HG03097 (cell line): ENCODE results near the gene MRPL28.
"Not testable (repeated sequence)": the region's sequence is repeated elsewhere in the genome, so short reads cannot be mapped to it uniquely, and the experiment has no call there.

Experiments used
- ATAC-seq: cut with Tn5 transposase; IDR thresholded peaks from one replicate; pipeline ENCODE4 v1.9.1; 2021; ENCODE audit not compliant: unreplicated experiment, low FRiP score

Gene MRPL28

DNA sequence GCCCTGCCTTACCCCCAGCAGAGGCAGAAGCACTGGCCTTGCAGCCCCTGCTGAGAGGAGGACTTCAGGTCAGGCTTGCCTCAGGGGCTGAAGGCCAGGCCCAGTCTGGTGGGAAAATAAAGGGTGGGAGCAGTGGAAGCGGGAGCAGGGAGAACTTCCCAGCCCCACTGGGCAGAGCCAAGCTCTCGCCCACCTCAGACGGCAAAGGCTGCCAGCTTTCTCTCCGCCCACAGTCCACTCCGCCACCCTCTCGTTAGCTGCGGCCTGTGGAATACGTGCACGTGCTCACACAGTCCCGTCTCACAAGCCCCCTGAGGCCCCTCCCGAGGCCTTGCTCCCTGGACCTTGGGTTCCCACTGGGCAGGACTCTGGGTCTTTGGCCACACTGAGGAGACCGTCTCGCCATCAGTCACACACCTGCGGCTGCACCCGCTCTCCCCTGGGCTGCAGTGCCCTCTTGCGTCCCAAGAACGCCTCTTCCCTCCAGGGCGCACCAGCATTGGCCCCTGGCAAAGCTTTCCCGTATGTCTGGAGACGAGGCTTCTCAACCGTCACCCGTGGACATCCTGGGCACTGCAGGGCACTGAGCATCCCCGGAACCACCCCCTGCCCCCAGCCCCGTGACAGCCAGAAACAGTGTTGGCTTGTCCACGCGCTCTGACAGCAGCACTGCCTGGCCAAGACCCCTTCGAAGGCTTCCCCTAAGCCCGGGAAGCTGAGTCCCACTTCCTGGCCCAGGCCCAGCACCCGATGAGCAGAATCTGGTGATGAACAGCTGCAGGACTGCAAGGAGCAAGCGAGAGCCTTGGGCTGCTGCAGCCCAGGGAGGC, 8.3 kb downstream of the MRPL28 start:
- no peak for ATAC-seq

DNA sequence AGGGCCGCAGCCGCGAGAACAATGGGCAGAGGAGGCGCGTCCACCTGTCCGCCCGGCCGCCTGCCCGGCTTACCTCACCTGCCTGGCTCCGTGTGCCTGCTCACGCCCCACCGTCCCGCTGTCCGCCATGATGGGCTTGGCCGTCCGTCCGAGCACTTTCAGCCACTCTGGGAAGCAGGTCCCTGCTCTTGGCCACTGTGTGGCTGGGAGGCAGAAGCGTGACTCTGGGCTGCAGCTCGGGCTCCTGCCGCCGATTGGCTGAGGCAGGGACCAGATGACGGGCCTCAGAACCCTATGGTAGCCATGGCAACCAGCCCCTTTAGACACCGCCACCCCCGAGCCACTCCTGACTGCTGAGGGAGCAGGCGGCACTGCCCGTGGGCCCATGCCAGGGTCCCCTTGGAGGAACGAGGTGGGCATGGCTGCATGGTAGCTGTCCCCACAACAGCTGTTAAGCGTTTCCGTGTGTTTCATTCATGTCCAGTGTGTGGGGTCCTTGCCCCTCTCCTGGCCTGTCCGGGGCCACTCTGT, 8.9 kb downstream of the MRPL28 start:
- ATAC-seq, result no peak

DNA sequence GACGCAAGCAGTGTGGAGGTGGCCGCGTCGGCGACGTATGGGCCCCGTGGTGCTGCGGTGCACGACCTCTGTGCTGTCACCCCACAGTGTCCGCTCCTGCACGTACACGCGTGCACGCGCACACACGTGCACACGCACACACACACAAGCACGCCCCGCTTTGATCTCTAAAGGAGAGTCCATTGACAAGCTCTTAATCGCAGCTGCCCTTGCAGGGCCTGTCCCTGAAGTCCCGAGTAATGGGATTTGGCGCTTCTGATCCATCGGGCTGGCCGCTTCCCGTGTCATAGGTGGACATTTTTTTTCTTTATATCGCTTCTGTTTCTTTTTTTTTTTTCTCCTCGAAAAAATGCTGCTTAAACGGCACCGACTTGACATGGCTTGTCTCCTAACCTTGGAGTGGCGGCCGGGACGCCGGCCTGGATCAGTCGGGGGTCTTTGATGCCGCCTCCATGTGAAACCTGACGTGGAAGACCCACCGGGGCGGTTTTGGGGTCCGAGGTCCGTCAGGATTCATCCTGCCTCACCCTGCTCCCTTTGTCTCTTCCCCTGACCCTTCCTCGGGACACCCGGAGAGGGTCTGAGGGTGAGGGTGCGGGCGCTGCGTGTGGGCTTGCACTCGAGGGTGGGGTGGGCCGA, 9.5 kb downstream of the MRPL28 start:
- ATAC-seq, result no peak

DNA sequence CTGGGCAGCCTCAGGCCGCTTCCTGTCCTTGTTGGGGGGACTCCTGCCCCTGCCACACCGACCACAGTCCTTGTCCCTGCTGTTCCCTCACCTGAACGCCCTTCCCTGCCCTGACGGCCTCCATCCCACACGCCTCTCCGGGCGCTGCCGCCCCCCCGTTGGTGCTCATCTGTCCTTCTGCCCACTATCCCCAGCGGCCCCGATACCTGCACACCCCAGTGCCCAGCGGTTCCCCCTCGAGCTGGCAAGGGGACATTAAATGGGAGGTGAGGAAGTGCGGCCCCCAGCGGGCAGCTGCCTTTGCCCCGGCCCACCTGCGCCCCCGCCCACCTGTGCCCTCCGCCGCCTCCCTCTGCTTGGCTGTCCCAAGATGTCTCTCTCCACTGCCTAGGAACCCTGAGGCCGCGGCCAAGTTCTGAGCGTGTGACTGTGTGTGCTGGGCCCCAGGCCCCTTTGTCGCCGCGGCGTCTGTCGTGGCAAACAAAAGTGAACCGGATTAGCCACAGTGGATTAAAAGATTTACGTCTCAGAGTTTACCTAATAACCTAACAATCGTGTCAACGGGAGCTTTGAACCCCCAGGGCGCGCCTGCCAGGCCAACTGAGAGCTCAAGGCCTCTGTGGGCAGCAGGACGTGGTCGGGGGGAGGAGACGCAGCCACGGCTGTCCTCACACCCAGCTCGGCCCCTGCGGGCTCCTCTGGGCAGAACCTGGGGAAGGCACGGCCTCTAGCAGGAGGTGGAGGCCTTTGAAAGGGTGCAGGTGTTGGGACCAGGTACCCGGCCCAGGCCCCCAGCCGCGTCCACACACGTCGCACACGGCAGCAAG, 10.3 kb downstream of the MRPL28 start:
- ATAC-seq, result no peak

DNA sequence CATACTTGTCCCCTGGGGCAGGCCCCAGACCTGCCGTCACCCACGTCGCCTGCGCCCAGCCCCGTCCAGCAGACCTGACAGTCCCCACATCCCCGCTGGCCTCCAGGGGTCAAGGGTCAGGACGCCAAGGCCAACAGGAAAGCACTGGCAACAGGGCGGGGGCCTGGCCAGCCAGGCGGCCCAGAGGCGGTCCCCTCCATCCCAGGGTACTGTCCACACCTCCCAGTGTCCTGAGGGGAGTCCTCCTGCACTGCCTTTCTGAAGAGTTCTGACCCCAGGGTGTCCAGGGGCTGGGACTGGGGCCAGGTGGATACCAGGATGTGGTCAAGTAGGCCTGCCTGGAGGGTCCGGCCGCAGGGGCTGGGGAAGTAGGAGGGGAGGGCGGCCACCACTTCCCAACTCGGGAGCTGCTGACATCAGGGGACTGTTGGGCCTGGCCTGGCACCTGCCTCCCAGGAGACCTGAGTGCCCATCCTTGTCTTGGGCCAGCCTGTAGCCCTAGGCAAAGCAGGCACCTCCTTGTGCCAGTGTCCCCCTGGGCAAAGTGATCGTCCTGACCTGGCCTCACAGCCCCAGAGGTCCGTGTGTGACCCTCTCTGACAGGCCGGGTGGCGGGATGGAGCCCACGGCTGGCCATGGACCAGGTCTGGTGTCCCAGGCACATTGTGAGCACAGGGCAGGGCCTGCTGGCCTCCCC, 11.1 kb downstream of the MRPL28 start:
- ATAC-seq, result no peak

DNA sequence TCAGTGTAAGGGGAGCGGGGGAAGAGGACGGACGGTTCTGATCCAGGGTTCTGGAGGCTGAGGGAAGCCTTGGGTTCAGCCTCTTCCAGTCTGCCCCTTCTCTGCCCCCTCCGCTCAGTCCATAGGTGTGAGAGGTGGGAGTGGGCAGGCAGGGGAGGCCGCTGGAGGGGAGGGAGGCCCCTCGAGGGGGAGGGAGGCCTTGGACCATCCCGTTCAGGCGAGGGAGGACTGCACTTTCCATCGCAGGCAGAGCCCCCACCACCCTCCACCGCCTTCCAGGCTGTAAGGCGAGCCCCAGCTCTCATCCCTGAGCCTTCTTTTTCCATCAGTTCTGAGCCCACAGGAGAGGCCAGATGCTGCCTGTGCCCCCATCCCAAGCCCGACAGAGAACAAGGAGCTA, 13.6 kb downstream of the MRPL28 start:
- ATAC-seq, result no peak

DNA sequence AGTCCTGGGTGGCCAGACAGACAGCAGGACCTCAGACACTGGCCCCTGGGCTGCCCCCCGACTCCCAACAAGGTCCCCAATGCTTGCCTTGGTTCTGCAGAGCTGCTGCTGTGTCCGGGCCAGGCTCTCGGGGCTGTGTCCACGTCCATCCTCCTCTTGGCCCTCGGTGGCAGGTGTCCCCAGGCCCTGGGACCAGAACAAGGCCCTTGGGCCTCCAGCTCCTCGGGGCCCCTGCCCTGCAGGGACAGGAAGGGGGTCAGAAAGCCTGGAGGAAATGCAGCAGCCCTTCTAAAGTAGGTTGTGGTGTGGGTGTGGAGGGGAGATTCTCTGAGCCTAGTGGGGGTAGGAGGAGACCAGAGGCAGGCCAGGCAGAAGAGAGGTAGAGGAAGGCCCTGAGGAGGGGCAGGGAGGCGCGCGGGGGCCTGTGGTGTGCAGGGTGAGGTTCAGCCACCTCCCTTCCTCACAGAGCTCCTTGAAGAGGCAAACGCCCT, 15.3 kb downstream of the MRPL28 start:
- no peak for ATAC-seq

DNA sequence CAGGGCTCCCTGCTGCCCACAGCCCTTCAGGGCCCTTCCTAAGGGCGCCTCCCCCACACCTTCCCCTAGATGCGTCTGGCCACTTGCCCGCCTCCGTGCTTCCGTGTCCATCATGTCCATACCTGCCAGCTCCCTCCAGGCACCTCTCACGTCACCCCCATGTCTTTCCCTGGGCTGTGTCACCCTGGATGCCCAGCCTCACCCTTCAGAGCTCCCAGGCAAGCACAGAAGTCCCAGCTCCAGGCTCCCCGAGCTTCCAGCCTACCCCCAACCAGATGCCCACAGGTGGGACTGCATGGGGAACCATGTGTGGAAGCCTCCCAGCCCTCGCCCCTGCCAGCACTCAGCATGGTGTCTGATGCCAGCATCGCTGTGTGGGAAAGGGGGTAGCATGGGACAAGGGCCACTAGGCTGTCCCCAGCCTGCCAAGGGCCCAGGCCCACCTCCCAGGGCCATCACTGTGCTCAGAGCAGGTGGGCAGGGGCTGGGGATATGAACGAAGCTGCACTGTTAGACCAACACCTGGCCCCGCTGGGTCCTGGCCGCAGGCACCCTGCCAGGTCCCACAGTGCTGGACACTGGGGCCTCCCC, 16.0 kb downstream of the MRPL28 start:
- ATAC-seq, result no peak

DNA sequence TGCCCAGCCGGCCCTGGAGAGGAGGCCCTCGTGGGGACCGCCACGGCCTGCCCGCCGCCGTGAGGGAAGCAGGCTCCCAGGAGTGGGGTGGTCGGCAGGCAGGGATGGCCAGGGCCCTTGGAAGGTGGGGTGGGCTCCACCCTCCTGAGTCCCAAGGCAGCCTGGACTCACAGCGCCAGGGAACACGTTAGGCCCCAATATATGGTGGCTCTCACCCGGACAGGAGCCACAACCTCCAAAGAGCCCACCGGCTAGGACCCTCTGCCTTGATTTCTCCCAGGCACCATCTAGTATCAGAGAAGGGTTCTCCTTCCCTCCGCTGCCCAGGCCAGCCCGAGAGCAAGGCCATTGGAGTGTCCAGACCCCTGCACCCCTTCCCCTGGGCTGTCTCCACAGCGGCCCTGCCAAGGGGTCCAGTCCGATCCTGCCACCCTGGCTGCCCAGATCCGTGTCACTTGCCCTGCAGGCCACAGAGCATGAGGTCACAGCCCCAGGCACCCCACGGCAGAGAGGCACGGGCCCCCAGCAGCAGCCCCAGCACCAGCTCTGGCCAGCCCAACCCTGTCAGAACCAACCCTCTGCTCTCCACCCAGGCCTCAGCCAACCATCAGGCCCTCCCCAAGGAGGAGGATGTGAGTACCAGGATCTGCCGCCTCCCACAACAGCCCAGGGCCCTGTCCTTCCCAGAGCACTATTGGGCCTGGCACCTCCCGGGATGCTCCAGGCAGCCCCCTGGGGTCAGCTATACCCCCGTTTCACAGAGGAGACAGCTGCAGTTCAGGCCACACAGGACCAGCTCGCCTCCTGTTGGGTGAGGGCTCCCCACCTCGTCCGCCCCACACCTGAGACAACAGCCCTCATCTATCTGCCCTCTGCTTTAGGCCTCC, 16.7 kb downstream of the MRPL28 start:
- no peak for ATAC-seq

DNA sequence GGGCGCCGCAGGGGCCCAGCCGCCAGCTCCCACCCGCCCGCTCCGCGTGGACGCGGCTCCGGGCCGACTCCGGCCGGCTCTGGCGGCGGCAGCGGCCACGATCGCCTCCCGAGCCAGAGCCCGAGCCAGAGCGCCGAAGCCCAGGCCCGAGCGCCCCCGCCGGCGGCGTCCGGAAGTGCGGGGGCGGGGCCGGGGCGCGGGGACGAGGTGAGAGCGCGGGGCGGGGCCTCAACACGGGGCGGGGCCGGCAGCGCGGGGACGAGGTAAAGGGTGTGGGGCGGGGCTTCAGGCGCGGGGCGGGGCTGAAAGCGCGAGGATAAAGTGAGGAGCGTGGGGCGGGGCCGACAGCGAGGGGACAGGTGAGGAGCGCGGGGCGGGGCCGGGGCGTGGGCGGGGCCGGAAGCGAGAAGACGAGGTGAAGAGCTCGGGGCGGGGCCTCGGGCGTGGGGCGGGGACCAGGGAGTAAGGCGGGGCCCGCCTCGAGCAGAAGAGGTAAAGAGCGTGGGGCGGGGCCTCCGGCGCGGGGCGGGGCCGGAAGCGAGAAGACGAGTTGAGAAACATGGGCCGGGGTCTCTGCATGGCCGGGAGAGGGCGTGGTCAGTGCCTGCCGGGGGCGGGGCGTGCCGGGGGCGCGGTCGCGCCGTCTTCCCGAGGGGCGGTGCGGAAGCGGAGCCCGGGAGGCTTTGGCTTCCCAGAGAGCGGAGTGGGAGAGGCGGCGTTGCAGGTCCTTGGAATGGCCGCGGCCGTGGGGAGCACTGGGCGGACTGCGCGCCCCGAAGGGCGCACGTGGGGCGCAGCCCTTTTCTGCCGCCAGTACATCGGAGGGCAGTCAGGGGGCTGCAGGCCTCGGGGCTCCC, 17.6 kb downstream of the MRPL28 start, which contains the start of gene AXIN1:
AXIN1 (minus strand) TSS at position 177 of the 857 bp plus-strand sequence. CDS start 5,698 bp downstream, outside the sequence.
- ATAC-seq, result peak; percentile 50

DNA sequence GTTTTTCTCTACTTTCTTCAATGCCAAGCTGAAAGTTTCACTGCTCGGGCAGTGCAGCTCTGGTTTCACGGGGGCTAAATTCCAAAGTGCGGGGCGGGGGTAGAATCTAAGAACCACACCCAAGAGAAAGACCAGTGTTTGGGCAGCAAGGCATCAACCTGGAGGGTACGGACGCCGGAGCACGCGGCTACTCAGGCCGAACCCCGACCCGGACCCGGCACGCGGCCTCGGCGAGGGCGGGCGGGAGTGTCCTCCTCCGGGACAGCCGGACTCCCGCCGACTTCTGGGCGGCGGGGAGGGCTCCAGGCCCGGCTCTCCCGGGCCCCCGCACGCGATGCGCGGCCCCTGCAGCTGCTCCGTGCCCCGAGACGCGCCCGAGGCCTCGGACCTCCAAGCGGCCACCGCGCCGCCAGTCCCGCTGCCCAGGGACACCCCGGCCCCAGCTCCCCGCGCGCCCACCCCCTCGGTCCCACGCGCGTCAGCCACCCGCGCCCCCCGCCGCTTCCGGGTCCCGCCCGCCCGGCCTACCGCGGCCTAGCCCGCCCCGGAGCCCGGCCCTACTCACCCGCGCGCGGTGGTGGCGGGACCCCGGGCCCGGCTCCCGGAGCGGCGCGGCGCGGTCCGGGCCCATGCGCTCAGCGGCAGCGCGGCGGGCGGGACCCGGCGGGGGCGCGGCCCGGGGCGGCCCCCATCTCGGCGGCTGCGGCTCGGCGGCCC, 18.4 kb downstream of the MRPL28 start:
- peak; percentile 16 for ATAC-seq

DNA sequence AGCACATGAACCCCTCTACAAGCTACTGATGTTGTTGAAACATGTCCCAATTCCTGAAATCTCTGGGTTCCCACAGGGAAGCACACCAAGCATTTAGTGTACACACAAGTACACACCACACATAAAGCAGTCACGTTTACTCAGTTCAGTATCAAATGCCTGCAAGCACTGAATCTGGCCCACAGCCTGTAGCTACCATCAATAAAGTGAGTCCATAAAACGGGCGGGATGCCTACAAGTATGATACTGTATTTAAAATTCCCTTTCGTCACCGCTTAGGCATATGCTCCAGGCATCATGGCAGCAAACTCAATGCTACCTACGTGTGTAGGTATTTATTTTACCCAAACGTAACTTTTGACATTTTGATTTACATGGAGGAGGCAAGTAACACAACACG, 20.1 kb downstream of the MRPL28 start:
- ATAC-seq, result no peak

DNA sequence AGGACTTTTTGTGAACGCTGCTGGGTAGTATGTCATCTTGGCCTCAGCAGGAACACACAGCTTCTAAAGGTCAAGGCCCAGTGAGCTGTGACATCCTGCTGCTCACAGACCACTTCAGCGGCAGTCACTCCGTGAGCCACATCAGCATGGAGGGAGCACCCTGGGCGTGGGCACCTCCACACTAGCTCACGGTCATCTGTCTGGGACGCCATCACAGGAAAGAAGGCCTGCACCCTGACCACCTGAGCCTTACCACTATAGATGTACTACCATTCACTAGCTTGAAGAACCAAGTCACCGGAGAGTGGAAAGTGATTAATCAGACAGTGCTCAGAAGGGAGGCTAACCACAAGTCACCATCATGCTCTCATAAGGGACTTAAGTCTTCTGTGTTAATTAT, 21.1 kb downstream of the MRPL28 start:
- peak; percentile 22 for ATAC-seq

DNA sequence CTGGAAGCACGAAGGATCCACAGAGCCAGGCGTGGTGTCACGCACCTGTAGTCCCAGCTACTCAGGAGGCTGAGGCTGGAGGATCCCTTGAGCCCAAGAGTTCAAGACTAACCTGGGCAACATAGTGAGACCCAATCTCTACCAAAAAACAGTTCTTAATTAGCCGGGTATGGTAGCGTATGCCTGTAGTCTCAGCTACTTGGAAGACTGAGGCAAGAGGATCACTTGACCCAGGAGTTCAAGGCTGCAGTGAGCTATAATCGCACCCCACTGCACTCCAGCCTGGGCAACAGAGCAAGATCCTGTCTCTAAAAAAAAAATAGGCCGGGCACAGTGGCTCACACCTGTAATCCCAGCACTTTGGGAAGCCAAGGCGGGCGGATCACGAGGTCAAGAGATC, 21.8 kb downstream of the MRPL28 start:
- ATAC-seq, result not testable (repeated sequence)

DNA sequence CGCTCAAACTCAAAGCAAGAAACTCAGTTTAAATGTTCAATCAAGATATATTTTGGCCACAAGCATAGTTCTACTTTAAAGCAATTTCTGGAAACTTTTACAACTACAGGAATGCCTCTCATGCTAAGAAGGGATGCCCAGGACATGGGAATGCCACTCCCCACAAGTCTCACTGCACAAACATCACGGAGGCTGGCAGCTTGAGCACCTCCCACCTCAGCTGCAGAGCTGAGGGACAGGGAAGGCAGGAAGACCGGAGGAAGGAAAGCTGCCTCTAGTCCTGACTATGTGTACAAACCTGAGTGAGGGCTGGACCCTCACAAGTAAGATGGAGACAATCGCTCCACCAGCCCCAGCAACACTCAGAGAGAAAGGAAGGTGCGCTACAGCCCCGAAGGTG, 23.1 kb downstream of the MRPL28 start:
- no peak for ATAC-seq

DNA sequence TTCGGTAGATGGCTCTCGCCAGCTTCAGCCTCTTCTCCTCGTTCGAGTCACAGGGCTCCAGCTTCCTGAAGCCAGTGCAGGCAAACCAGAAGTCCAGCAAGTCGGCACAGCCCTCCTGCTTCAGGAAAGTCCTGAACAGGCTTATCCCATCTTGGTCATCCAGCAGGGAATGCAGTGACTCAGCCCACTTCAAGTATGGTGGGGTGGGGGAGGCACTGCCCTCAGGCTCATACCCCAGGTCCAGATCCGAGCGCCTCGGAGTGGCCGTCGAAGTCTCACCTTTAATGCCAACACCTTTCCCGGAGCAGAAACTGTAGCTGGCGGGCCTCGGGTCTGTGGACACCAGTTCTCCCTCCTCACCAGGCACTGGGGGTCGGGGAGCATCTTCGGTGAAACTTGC, 23.8 kb downstream of the MRPL28 start:
- no peak for ATAC-seq

DNA sequence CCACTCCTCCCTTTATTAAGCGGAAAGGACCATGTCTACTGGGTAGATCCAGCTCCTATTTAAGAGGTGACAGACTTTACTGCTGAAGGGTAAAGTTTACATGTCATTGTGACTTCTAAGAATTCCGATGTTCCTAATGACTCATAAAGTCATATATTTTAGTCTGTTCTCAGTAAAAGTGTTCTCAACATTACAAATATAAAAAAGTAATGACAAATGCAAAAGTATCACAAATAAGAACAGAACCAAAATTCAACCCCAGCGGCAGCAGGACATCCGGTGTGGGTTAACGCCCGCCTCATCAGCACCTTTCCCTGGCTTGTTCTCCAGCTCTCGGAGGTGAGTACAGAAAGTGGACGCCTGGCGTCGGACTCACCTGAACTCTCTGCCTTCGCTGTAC, 24.6 kb downstream of the MRPL28 start:
- no peak for ATAC-seq
